Panc1 (cell line): ENCODE data around the gene SULT4A1.

Experiments
- SIN3A ChIP-seq: IDR thresholded peaks from 2 replicates; pipeline ENCODE4 v1.6.1; 2012; ENCODE audit warnings: low read depth, mild to moderate bottlenecking, low read length, moderate library complexity, borderline replicate concordance; ENCODE audit not compliant: insufficient read depth
- TF ChIP-seq, protein P1 (sequence below): fragments of 450-650 bp; IDR thresholded peaks from 2 replicates; pipeline ENCODE4 v1.5.1; 2017; ENCODE audit warnings: mild to moderate bottlenecking

DNA sequence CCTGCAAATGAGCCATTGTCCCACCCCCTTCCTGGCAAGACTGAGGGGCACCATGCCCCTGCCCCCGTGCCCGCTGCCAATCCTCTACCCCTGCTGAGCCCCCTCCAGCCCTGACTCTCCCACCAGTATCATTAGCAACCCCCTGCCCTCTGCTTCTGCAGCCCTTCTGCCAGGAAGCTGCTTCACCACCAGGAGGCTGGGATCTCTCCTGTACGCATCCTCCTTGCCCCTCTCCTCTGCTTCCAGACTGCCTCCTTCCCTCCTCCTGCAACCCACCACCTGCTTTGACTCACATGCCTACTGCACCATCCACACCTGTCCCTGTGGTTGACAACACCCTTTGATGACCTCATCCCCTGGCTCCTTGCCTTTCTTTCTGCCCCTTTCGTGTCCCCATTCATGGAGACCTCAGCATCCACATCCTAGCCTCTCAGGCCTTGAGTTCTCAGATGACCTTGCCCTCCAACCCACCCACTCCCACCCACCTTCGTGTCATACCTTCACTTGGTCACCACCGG, 47.9 kb upstream of the SULT4A1 start:
- TF ChIP-seq, protein P1, sequence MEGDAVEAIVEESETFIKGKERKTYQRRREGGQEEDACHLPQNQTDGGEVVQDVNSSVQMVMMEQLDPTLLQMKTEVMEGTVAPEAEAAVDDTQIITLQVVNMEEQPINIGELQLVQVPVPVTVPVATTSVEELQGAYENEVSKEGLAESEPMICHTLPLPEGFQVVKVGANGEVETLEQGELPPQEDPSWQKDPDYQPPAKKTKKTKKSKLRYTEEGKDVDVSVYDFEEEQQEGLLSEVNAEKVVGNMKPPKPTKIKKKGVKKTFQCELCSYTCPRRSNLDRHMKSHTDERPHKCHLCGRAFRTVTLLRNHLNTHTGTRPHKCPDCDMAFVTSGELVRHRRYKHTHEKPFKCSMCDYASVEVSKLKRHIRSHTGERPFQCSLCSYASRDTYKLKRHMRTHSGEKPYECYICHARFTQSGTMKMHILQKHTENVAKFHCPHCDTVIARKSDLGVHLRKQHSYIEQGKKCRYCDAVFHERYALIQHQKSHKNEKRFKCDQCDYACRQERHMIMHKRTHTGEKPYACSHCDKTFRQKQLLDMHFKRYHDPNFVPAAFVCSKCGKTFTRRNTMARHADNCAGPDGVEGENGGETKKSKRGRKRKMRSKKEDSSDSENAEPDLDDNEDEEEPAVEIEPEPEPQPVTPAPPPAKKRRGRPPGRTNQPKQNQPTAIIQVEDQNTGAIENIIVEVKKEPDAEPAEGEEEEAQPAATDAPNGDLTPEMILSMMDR, result no peak
- TF ChIP-seq SIN3A, result no peak
